H9 (cell line): ENCODE data around the gene GP1BA. TPM values are rescaled to one million over a fixed set of nuclear protein-coding genes. Genes with fewer than 3 reads are reported as not detected.
A peak's percentile ranks its signal among the peaks of the same experiment; 100 is the strongest.

Experiments
- DNase-seq: peaks from one replicate; pipeline ENCODE4 v3.0.0-alpha.2; 2017
- H2AFZ ChIP-seq: one replicate; pipeline ENCODE4 v1.6.1; 2013; ENCODE audit warnings: mild to moderate bottlenecking, low read length, control low read depth, moderate library complexity
- H2AK5ac ChIP-seq: 2 replicates; pipeline ENCODE4 v1.6.1; 2013; ENCODE audit warnings: low read length, control low read depth, mixed read lengths; ENCODE audit not compliant: insufficient read length
- H2BK120ac ChIP-seq: one replicate; pipeline ENCODE4 v1.6.1; 2013; ENCODE audit warnings: low read depth, mild to moderate bottlenecking, low read length, control low read depth, inconsistent platforms; ENCODE audit not compliant: poor library complexity, severe bottlenecking
- H2BK12ac ChIP-seq: 2 replicates; pipeline ENCODE4 v1.6.1; 2013; ENCODE audit warnings: low read length, control low read depth, mixed read lengths, low read depth; ENCODE audit not compliant: insufficient read length
- H2BK15ac ChIP-seq: 2 replicates; pipeline ENCODE4 v1.6.1; 2013; ENCODE audit warnings: low read depth, low read length, control low read depth
- H2BK20ac ChIP-seq: one replicate; pipeline ENCODE4 v1.6.1; 2013; ENCODE audit warnings: low read depth, mild to moderate bottlenecking, low read length, control low read depth, inconsistent platforms; ENCODE audit not compliant: poor library complexity, severe bottlenecking
- H2BK5ac ChIP-seq: 2 replicates; pipeline ENCODE4 v1.6.1; 2013; ENCODE audit warnings: low read length, control low read depth, mixed read lengths; ENCODE audit not compliant: insufficient read length
- H3K14ac ChIP-seq: 2 replicates; pipeline ENCODE4 v1.6.1; 2013; ENCODE audit warnings: low read length, control low read depth; ENCODE audit not compliant: insufficient read depth
- H3K18ac ChIP-seq: 2 replicates; pipeline ENCODE4 v1.6.1; 2013; ENCODE audit warnings: low read depth, mild to moderate bottlenecking, mixed read lengths, low read length, control low read depth; ENCODE audit not compliant: insufficient read length
- H3K23ac ChIP-seq: 2 replicates; pipeline ENCODE4 v1.6.1; 2013; ENCODE audit warnings: low read length, control low read depth, mixed read lengths, low read depth; ENCODE audit not compliant: insufficient read length
- H3K23me2 ChIP-seq: 2 replicates; pipeline ENCODE4 v1.6.1; 2013; ENCODE audit warnings: low read depth, mild to moderate bottlenecking, mixed read lengths, low read length, control low read depth; ENCODE audit not compliant: insufficient read length, poor library complexity, severe bottlenecking
- H3K27ac ChIP-seq: 2 replicates; pipeline ENCODE4 v1.5.1; 2013; ENCODE audit warnings: low read length, control low read depth, mixed read lengths, low read depth; ENCODE audit not compliant: insufficient read length
- H3K27me3 ChIP-seq: 2 replicates; pipeline ENCODE4 v1.6.1; 2013; ENCODE audit warnings: low read length, control low read depth, inconsistent platforms; ENCODE audit not compliant: insufficient read depth
- H3K4ac ChIP-seq: 2 replicates; pipeline ENCODE4 v1.6.1; 2013; ENCODE audit warnings: low read depth, mild to moderate bottlenecking, control low read depth, inconsistent platforms, low read length, moderate library complexity
- H3K4me1 ChIP-seq: 2 replicates; pipeline ENCODE4 v1.6.1; 2013; ENCODE audit warnings: low read length, control low read depth, inconsistent platforms; ENCODE audit not compliant: insufficient read depth
- H3K4me2 ChIP-seq: 2 replicates; pipeline ENCODE4 v1.6.1; 2013; ENCODE audit warnings: low read length, control low read depth, mixed read lengths; ENCODE audit not compliant: insufficient read length, insufficient read depth
- H3K56ac ChIP-seq: 2 replicates; pipeline ENCODE4 v1.6.1; 2013; ENCODE audit warnings: low read depth, mild to moderate bottlenecking, mixed read lengths, low read length, control low read depth; ENCODE audit not compliant: insufficient read length
- H3K79me1 ChIP-seq: 2 replicates; pipeline ENCODE4 v1.6.1; 2013; ENCODE audit warnings: low read depth, mild to moderate bottlenecking, moderate library complexity, low read length, control low read depth, inconsistent platforms; ENCODE audit not compliant: insufficient read depth, poor library complexity, severe bottlenecking
- H3K79me2 ChIP-seq: 2 replicates; pipeline ENCODE4 v1.6.1; 2013; ENCODE audit warnings: low read length, control low read depth, inconsistent platforms; ENCODE audit not compliant: insufficient read depth
- H3K9ac ChIP-seq: 2 replicates; pipeline ENCODE4 v1.6.1; 2013; ENCODE audit warnings: low read length, control low read depth, mixed read lengths; ENCODE audit not compliant: insufficient read length; ENCODE audit errors: extremely low read depth
- H3K9me3 ChIP-seq: one replicate; pipeline ENCODE4 v1.6.1; 2013; ENCODE audit warnings: low read depth, low read length, inconsistent platforms; ENCODE audit not compliant: control insufficient read depth
- H3T11ph ChIP-seq: one replicate; pipeline ENCODE4 v1.6.1; 2013; ENCODE audit warnings: mild to moderate bottlenecking, low read length, control low read depth, inconsistent platforms
- H4K20me1 ChIP-seq: one replicate; pipeline ENCODE4 v1.6.1; 2013; ENCODE audit not compliant: control insufficient read depth, insufficient read length, insufficient read depth
- H4K5ac ChIP-seq: 2 replicates; pipeline ENCODE4 v1.6.1; 2013; ENCODE audit warnings: low read depth, mild to moderate bottlenecking, mixed read lengths, low read length, control low read depth; ENCODE audit not compliant: insufficient read length
- H4K8ac ChIP-seq: replicated peaks from 2 replicates; pipeline ENCODE4 v1.6.1; 2013; ENCODE audit warnings: low read length, control low read depth, mixed read lengths, low read depth; ENCODE audit not compliant: insufficient read length
- H4K91ac ChIP-seq: 2 replicates; pipeline ENCODE4 v1.6.1; 2013; ENCODE audit warnings: low read depth, mild to moderate bottlenecking, moderate library complexity, mixed read lengths, low read length, control low read depth; ENCODE audit not compliant: insufficient read length
- H3K27ac Mint-ChIP-seq, 3 experiments: 2 replicates in 2 of 3; 3 replicates in 1 of 3; pipeline ENCODE4 v1.8.0; 2020 to 2021; ENCODE audit warnings: mixed read lengths in 3 of 3, mild to moderate bottlenecking in 1 of 3, moderate library complexity in 1 of 3
- H3K27me3 Mint-ChIP-seq: 2 replicates; pipeline ENCODE4 v1.8.0; 2021; ENCODE audit warnings: low read depth, mild to moderate bottlenecking, moderate library complexity, mixed read lengths
- H3K36me3 Mint-ChIP-seq, 3 experiments: 2 replicates in 2 of 3; 3 replicates in 1 of 3; pipeline ENCODE4 v1.8.0; 2020 to 2021; ENCODE audit warnings: low read depth in 3 of 3, mixed read lengths in 3 of 3; ENCODE audit not compliant: insufficient read depth in 1 of 3
- H3K4me1 Mint-ChIP-seq, 2 experiments: 2 replicates each; pipeline ENCODE4 v1.8.0; 2020; ENCODE audit warnings: mixed read lengths in 2 of 2
- H3K4me3 Mint-ChIP-seq, 2 experiments: 2 replicates in 1 of 2; 3 replicates in 1 of 2; pipeline ENCODE4 v1.8.0; 2020 to 2021; ENCODE audit warnings: mild to moderate bottlenecking in 2 of 2, mixed read lengths in 2 of 2, moderate library complexity in 1 of 2
- H3K9me3 Mint-ChIP-seq, 2 experiments: 2 replicates in 1 of 2; 3 replicates in 1 of 2; pipeline ENCODE4 v1.8.0; 2020; ENCODE audit warnings: mild to moderate bottlenecking in 2 of 2, mixed read lengths in 2 of 2, moderate library complexity in 1 of 2
- CTCF ChIP-seq: fragments of 200-600 bp; sonication (generic); conservative IDR thresholded peaks from 3 replicates; pipeline ENCODE4 v1.8.0; 2021; ENCODE audit warnings: antibody characterized with exemption, mild to moderate bottlenecking
- WGBS: extraction: QIAGEN DNeasy Blood & Tissue Kit; methylation state at CpG from one replicate; pipeline ENCODE4 v1.1.7; 2013; ENCODE audit warnings: missing lambda C conversion rate, low lambda C conversion rate, mixed read lengths; ENCODE audit not compliant: insufficient read length; ENCODE audit errors: extremely low coverage; 5-methylcytosine and 5-hydroxymethylcytosine counted together
- total RNA-seq: library from RNA; stranded (reverse); gene quantifications from 2 replicates; pipeline ENCODE4 v1.2.1, GENCODE V29; 2021

Gene GP1BA
- total RNA-seq, 1 experiment from 2014 or later, result not detected

GRCh38 chr17:4968486-4969046 lies 36.5 kb downstream of the GP1BA start:
- H3K79me1 ChIP-seq, result peaks cover 2% of the 10 kb centered on the region
- Mint-ChIP-seq H3K4me1 (peaks cover 33 to 35% of the 10 kb centered on the region in 2 experiments), H3K27ac (peak overlapping the region in 1 of 3 experiments; percentile 23; a peak in 2 of 7 replicates), H3K9me3 (peaks cover 5 to 21% of the 10 kb centered on the region in 2 experiments; a peak in 4 of 5 replicates), H3K4me3 (no peak overlapping the region), H3K36me3 (peaks cover 33 to 45% (median 44%) of the 10 kb centered on the region in 3 experiments), H3K27me3 (peaks cover 9% of the 10 kb centered on the region)
- H3K79me2 ChIP-seq, result peaks cover 2% of the 10 kb centered on the region; the same call in 1 of the 2 replicates
- H4K91ac ChIP-seq, result no peak overlapping the region
- H4K20me1 ChIP-seq, result no peaks in the 10 kb centered on the region
- no peak overlapping the region for H2BK120ac ChIP-seq
- no CpG with 5 or more reads among the region's 23 CpGs for WGBS
- H3K4ac ChIP-seq, result no peak overlapping the region
- H3K27ac ChIP-seq, result no peak overlapping the region
- H3K18ac ChIP-seq, result peak overlapping the region; percentile 77
- H3K9ac ChIP-seq, result peak overlapping the region; percentile 69
- H2AFZ ChIP-seq, result no peak overlapping the region
- no peak for TF ChIP-seq CTCF
- H3K27me3 ChIP-seq, result no peaks in the 10 kb centered on the region
- H3K9me3 ChIP-seq, result no peaks in the 10 kb centered on the region
- no peak overlapping the region for H3K56ac ChIP-seq
- no peak overlapping the region for H2BK5ac ChIP-seq
- no peak overlapping the region for H4K5ac ChIP-seq
- no peak overlapping the region for H4K8ac ChIP-seq
- H2BK20ac ChIP-seq, result no peak overlapping the region
- H3K4me1 ChIP-seq, result peaks cover 10% of the 10 kb centered on the region; the same call in 1 of the 2 replicates
- no peak overlapping the region for H2BK12ac ChIP-seq
- peak overlapping the region; percentile 94; the same call in 1 of the 2 replicates for H3K14ac ChIP-seq
- no peak overlapping the region for H2BK15ac ChIP-seq
- H3K23me2 ChIP-seq, result peaks cover 23% of the 10 kb centered on the region
- no peak overlapping the region for H3T11ph ChIP-seq
- DNase-seq, result no peak
- H3K4me2 ChIP-seq, result peak overlapping the region; percentile 77
- no peak overlapping the region for H3K23ac ChIP-seq
- no peak overlapping the region for H2AK5ac ChIP-seq
